Muscle layer of duodenum (tissue), 2 donors: ENCODE results near the gene EPHB1.

Experiments used
- H3K27ac ChIP-seq: one replicate; pipeline ENCODE4 v1.7.0; 2013; ENCODE audit warnings: mild to moderate bottlenecking, low read length
- H3K27me3 ChIP-seq: one replicate; pipeline ENCODE4 v1.7.0; 2013; ENCODE audit warnings: low read depth, mild to moderate bottlenecking, control low read depth, low read length
- H3K36me3 ChIP-seq, 2 donors: one replicate each; pipeline ENCODE4 v1.7.0; 2013; ENCODE audit warnings: low read length in 2 of 2, control low read depth in 1 of 2, mild to moderate bottlenecking in 1 of 2; ENCODE audit not compliant: insufficient read depth in 2 of 2, control insufficient read depth in 1 of 2
- H3K4me1 ChIP-seq, 2 donors: one replicate each; pipeline ENCODE4 v1.7.0; 2013; ENCODE audit warnings: low read length in 2 of 2, mild to moderate bottlenecking in 2 of 2, control low read depth in 1 of 2, moderate library complexity in 1 of 2; ENCODE audit not compliant: insufficient read depth in 2 of 2, control insufficient read depth in 1 of 2
- H3K4me3 ChIP-seq, 2 donors: one replicate each; pipeline ENCODE4 v1.7.0; 2013; ENCODE audit warnings: low read length in 2 of 2, low read depth in 1 of 2, mild to moderate bottlenecking in 1 of 2
- H3K9me3 ChIP-seq, 2 donors: one replicate each; pipeline ENCODE4 v1.7.0; 2013; ENCODE audit warnings: low read length in 2 of 2, control low read depth in 1 of 2, mild to moderate bottlenecking in 1 of 2; ENCODE audit not compliant: control insufficient read depth in 1 of 2
- donor health status: healthy.

Gene EPHB1

GRCh38 chr3:134798681-134799311 lies 3.7 kb downstream of the EPHB1 start:
- Histone ChIP-seq H3K4me1 (peaks cover 0 to 24% of the 10 kb centered on the region in 2 donors), H3K27me3 (peaks cover 13% of the 10 kb centered on the region), H3K36me3 (no peaks in the 10 kb centered on the region), H3K27ac (no peak overlapping the region), H3K4me3 (no peak overlapping the region), H3K9me3 (no peaks in the 10 kb centered on the region)

- Histone ChIP-seq H3K27me3 (peaks cover 13% of the 10 kb centered on the region), H3K4me3 (no peak overlapping the region), H3K36me3 (no peaks in the 10 kb centered on the region), H3K4me1 (peaks cover 0 to 24% of the 10 kb centered on the region in 2 donors), H3K27ac (no peak overlapping the region), H3K9me3 (no peaks in the 10 kb centered on the region)
Measured at GRCh38 chr3:134799393-134799792, 4.3 kb downstream of the EPHB1 start.

- H3K27me3 ChIP-seq: peaks cover 13% of the 10 kb centered on the region
- no peak overlapping the region for H3K4me3 ChIP-seq
- H3K36me3 ChIP-seq: no peaks in the 10 kb centered on the region
- no peak overlapping the region for H3K27ac ChIP-seq
- no peaks in the 10 kb centered on the region for H3K9me3 ChIP-seq
- peaks cover 0 to 13% of the 10 kb centered on the region in 2 donors for H3K4me1 ChIP-seq
Measured at GRCh38 chr3:134801204-134801958, 6.3 kb downstream of the EPHB1 start.

GRCh38 chr3:134802428-134803050 lies 7.5 kb downstream of the EPHB1 start:
- peaks cover 3% of the 10 kb centered on the region for H3K27me3 ChIP-seq
- H3K9me3 ChIP-seq: no peaks in the 10 kb centered on the region
- H3K4me3 ChIP-seq: no peak overlapping the region
- H3K27ac ChIP-seq: no peak overlapping the region
- no peaks in the 10 kb centered on the region for H3K36me3 ChIP-seq
- peaks cover 0 to 3% of the 10 kb centered on the region in 2 donors for H3K4me1 ChIP-seq

- Histone ChIP-seq H3K27ac (no peak overlapping the region), H3K27me3 (no peaks in the 10 kb centered on the region), H3K4me3 (no peak overlapping the region), H3K36me3 (no peaks in the 10 kb centered on the region), H3K9me3 (no peaks in the 10 kb centered on the region), H3K4me1 (no peaks in the 10 kb centered on the region)
Measured at GRCh38 chr3:134803051-134803505, 8.0 kb downstream of the EPHB1 start.

GRCh38 chr3:134803652-134804051 lies 8.6 kb downstream of the EPHB1 start:
- H3K4me3 ChIP-seq: no peak overlapping the region
- no peak overlapping the region for H3K27ac ChIP-seq
- no peaks in the 10 kb centered on the region for H3K9me3 ChIP-seq
- H3K27me3 ChIP-seq: no peaks in the 10 kb centered on the region
- H3K36me3 ChIP-seq: no peaks in the 10 kb centered on the region
- H3K4me1 ChIP-seq: no peaks in the 10 kb centered on the region

- no peak overlapping the region for H3K27ac ChIP-seq
Measured at GRCh38 chr3:134804508-134805480, 9.7 kb downstream of the EPHB1 start.

GRCh38 chr3:134807189-134807588 lies 12.1 kb downstream of the EPHB1 start:
- Histone ChIP-seq H3K36me3 (no peaks in the 10 kb centered on the region), H3K9me3 (no peaks in the 10 kb centered on the region), H3K27me3 (no peaks in the 10 kb centered on the region), H3K4me3 (no peak overlapping the region), H3K4me1 (no peaks in the 10 kb centered on the region), H3K27ac (no peak overlapping the region)

More at GRCh38 chr3:134804508-134805480, 9.7 kb downstream of the EPHB1 start:
- Histone ChIP-seq H3K9me3 (no peaks in the 10 kb centered on the region), H3K4me1 (no peaks in the 10 kb centered on the region), H3K4me3 (no peak overlapping the region), H3K27me3 (no peaks in the 10 kb centered on the region), H3K36me3 (no peaks in the 10 kb centered on the region)

- H3K9me3 ChIP-seq: no peaks in the 10 kb centered on the region
- H3K4me1 ChIP-seq: no peaks in the 10 kb centered on the region
- H3K4me3 ChIP-seq: no peak overlapping the region
- no peaks in the 10 kb centered on the region for H3K27me3 ChIP-seq
- no peaks in the 10 kb centered on the region for H3K36me3 ChIP-seq
- no peak overlapping the region for H3K27ac ChIP-seq
Measured at GRCh38 chr3:134808835-134809234, 13.8 kb downstream of the EPHB1 start.

- Histone ChIP-seq H3K4me1 (no peaks in the 10 kb centered on the region), H3K27ac (no peak overlapping the region), H3K4me3 (no peak overlapping the region), H3K36me3 (no peaks in the 10 kb centered on the region), H3K9me3 (no peaks in the 10 kb centered on the region), H3K27me3 (no peaks in the 10 kb centered on the region)
Measured at GRCh38 chr3:134809427-134810051, 14.5 kb downstream of the EPHB1 start.
